Medulla oblongata (tissue), 1 donor: ENCODE measurements around the gene OSBPL1A.

ENCODE experiments used
- DNase-seq: peaks from one replicate; pipeline ENCODE4 v3.0.0-alpha.2; 2015; ENCODE audit errors: extremely low spot score

The OSBPL1A gene

DNA sequence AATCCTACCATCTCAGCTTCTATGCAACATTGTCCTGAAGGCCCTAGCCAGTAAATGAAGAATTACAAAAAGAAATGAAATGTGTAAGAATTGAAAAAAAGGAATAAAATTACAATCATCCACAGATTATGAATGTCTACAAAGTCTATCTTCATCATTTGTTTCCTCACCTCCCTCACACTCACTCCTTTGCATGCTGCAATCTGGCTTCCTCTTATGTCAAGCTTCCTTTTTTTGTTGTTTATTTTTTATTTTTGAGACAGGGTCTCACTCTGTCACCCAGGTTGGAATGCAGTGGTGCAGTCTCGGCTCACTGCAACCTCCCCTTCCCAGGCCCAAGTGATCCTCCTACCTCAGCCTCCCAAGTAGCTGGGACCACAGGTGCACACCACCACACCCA is 129.7 kb downstream of the OSBPL1A start:
- DNase-seq: no peak

DNA sequence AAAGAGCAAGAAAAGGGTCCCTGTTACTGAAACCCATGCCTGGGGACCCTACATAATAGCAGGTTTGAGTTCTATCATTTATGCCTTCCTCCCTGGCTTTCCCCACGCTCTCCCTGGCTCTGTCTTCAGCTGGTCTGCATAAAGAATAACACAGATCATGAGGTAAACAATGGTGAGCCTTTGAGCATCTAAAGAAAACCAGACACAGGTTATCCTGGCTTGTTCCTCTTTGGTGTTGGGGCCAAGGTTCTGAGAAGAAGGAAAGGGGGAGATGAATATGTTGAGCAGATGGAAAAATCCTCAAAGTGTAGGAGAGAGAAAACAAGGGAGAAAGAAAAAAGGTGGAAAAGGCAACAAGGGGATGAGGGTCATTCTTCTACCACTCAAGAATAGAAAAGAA is 131.5 kb downstream of the OSBPL1A start:
- no peak for DNase-seq

DNA sequence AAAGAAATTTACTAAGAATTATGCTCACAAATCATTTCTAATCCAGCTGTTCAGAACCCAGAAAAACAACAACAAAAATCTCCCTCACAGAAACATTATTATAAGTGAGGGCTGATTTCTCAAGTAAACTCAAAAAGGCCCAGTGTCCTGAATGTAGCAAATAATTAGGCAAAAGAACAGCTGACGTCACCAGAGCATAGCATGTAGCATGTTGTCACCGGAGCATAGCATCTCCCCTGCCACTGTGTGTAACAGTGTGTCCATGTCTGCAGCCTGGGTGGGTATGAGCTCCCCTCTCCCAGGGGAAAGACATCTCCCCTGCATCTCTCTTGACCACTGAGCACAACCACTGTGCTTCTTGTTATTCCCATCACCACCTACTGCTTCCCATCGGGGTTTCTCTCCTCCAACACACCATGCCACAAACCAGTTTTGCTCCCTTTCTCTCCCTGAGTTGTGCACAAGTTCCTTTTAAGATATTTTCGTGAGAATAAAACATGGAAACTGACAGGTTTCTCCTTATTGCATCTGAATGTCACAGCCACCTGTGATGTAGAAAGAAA is 132.0 kb downstream of the OSBPL1A start:
- no peak for DNase-seq

DNA sequence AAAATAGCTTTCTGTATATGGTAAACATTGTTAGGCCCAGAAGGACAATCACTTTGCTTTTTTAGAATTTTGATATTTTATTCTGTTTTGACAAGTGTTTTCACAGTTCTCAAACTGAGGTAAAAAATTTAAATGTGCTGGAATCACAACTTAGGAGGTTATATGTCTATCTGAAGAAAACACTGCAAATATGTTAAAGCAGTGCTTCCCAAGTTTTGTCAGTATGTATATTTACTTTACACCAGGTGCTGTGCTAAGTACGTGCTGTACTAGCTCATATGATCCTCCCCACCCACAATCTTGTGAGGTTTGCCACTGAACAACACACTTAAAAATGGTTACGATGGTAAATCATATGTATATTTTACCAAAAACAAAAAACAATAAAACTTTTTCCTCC is 134.6 kb downstream of the OSBPL1A start:
- DNase-seq: no peak

DNA sequence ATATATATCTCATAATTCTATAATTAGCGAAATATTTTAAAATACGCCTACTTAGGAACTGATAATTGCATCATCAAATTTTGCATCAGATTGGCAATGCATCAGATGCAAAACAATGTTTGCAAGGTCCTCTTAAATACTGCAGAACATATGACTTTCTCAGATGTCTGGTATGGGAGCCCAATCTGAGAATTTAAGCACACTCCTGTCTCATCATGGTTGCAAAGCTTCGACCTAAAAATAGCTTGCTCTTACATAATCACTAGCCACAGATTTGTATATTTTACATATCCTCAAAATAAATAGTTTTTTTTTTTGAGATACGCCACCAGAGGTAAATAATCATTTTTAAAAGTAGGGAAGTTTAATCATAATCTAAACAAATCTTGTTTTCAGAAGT is 135.5 kb downstream of the OSBPL1A start:
- DNase-seq: no peak

DNA sequence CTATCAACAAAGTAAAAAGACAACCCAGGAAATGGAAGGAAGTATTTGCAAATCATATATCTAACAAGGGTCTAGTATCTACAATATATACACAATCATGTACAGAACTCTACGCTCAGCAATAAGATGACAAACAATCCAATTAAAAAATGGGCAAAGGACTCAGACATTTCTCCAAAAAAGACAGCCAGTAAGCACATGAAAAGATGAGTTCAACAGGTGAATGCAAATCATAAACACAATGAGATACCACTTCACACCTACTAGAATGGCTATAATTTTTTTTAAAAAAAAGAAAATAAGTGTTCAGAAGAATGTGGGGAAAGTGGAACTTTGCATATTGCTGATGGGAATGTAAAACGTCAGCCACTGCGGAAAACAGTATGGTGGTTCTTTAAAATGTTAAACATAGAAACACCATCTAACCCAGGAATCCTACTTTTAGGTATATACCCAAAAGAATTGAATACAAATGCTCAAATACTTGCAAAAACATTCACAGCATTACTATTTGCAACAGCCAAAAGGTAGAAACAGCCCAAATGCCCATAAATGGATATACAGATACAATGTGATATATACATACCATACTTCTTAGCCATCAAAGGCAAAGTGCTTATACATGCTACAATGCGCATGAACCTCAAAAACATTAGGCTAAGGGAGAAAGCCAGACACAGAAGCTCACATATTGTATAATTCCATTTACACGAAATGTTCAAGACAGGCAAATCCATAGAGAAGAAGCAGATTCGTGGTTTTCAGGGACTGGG is 137.6 kb downstream of the OSBPL1A start:
- DNase-seq: no peak

DNA sequence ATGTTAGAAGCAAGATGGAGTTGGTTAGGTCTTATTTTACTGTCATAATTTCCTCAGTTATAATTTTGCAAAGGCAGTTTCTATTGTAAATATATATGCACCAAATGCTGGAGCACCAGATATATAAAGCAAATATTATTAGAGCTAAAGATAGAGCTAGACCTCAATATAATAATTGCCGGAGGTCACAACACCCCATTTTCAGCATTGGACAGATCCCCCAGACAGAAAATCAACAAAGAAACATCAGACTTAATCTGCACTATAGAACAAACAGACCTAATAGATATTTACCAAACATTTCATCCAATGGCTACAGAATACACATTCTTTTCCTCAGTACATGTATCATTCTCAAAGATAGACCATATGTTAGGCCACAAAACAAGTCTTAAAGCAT is 143.6 kb downstream of the OSBPL1A start:
- DNase-seq: no peak

DNA sequence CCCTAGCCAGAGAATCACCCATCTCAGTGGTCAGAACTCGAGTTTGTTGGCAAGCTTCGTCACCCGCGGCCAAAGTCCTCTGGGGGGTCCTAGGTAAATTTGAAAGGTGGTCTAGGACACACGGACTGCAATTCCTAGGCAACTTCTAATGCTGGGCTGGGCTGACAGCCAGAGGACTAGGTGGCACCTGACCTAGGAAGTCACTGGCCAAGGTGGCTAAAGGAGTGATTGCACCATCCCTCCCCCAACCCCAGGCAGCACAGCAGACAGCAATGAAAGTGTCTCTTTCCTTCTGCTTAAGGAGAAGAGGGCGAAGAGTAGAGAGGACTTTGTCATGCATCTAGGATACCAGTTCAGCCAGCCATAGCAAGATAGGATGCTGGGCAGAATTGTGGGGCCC is 147.9 kb downstream of the OSBPL1A start:
- no peak for DNase-seq

DNA sequence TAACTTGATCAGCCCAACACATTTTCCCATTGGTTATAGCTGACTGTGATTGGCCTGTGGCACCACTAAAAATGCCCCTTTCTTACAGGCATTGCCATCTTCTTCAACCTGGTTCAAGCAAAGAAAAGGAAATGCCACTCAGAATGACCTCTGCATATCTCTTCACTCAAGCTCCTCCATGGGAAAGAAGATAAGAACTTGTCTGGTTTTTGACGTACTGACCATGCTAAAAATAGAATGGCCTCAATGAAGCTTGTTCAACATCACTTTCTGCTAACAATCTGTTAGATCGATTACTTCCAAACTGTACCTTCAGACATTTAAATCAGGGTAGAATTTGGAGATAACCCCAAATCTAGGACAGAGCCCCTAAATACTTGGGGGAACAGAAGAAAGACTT is 149.3 kb downstream of the OSBPL1A start:
- DNase-seq: no peak

DNA sequence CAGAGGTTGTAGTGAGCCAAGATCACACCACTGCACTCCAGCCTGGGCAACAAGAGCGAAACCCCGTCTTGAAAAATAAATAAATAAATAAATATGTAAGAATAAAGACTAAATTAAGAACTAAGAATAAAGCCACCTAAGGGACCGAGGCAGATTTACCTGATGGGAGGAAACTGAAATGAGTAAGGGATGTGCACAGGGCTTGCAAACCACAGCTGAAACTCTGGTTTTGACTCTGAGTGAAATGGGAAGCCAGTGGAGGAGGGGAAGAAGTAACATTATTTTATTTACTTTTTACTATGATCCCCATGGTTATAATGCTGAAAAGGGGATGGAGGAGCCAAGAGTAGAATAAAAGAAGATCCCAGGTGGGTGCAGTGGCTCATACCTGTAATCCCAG is 151.5 kb downstream of the OSBPL1A start:
- DNase-seq: no peak

DNA sequence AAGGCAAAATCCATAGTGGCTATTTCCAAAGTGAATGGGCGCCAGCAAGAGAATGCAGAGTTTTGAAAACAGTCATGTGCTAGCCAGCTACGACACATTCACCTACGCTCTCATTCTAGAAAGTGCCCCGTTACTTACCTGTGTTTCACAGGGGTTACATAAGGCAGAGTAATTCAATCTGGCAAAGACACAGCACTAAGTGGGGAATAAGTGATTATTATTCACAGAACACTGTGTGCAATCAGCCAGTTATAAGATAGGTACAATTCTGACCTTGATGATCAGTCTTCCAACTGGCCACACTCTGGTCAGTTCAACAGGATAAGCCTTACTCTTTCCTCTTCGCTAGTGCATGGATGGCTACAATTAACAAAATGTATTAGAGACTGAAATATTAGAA is 152.9 kb downstream of the OSBPL1A start:
- DNase-seq: no peak

DNA sequence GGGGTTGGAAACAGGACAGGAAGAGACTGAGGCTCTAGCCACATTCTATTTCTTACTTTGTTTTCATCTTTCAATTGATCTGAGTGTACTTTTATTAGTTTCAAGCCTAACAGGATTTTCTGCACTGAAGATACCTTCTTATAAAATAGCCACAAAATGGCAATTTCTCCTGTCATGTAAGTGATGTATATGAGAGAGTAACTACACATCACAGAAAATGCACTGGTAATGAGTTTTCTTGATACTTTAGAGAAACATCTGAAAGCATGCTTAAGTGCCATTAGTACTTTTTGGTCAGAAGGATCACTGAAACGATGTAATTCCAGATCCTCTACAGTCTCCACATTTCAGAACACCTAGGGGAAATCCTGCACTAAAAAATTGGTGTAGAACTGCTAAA is 153.9 kb downstream of the OSBPL1A start:
- no peak for DNase-seq

DNA sequence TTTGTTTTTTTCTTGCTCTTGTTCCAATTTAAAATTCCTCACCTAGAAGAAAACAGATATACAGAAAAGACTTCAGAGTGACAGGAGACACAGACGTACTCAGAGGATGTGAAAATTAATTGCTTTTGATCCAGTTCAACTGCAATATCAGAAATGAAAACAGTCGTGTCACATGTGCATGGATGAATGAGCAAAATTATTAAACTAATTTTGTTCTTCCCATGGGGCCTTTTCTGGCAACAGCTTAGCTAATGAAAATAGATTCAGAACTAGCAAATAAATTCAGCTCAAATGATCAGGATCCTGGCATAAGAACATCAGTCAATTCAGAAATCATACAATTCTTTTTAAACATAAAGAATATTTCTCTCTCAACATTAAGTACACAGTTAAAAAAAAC is 158.3 kb downstream of the OSBPL1A start:
- no peak for DNase-seq

DNA sequence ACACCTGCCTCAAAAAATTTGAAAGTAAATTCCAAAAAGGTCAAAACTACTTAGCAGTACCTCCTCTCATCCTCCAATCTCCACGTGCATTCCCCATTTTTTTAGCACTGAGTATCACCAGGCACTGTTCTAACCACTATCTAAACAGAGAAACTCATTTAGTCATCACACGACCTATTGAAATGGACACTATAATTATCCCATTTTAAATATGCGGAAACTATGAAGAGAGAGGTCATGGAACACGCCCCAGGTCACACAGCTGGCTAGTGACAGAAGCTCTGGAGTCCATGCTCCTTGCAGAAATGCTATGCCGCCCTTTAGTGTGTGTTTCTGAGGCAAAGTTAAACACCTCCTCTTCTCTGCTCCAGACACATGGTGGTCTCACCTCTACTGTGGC is 159.2 kb downstream of the OSBPL1A start:
- no peak for DNase-seq

DNA sequence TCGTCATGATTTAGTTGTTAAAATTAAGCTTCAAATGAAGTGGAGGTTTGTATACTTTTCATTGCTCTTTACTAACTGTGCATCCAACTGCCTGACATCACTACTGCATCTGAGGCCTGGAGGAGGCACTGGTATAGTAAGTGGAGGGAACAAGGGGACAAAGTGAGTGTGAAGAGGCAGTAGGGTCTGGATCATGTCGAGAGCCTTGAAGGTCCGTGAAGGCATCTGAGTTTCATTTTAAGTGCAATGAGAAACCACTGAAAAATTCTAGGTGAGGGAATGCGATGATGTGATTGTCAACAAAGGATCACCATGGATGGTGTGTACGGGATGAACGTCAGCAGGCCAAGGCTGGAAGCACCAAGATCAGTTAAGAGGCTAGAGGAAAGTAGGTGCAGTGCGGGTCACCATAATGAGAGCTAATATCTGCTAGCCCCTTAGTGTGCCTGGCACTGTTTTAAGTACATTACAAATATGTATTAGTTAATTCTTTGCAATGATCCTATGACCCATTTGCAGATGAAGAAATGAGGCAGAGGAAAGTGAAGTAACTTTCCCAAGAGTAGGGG is 162.7 kb downstream of the OSBPL1A start:
- DNase-seq: no peak

DNA sequence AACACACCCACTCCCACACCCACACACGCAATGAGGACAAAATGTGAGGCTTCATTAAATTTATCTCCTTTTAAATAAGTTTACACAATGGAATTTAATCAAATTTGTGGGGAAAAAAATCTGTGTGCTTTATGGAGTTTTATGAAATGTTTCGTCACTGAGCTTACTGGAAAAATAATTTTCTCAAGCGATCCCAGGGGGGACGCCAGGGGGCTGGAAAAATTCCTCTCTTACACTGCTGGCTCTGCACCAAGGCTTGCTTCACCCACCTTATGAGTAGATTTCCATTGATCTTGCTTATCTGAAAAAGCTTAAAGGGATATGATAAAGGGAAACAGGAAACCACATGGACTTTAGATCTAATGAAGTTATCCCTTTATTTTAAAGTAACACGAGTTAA is 163.3 kb downstream of the OSBPL1A start:
- DNase-seq: no peak

DNA sequence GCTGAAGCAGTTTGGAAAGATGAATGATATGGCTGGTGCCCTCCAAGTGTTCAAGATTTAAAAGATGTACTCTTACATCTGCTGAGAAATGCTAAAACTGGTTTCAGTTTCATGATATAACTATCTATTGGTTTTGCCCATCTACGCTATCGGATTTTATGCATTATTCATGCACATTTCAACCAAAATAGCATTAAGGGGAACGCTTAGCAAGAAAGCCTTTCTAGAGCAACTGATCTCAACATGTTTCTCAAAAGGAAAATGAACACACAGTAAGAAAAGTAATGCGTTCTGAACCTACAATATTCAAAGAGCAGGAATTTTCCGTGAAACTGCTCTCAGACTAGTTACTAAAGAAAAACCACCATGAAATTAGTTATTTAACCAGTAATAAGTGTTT is 164.8 kb downstream of the OSBPL1A start:
- no peak for DNase-seq

DNA sequence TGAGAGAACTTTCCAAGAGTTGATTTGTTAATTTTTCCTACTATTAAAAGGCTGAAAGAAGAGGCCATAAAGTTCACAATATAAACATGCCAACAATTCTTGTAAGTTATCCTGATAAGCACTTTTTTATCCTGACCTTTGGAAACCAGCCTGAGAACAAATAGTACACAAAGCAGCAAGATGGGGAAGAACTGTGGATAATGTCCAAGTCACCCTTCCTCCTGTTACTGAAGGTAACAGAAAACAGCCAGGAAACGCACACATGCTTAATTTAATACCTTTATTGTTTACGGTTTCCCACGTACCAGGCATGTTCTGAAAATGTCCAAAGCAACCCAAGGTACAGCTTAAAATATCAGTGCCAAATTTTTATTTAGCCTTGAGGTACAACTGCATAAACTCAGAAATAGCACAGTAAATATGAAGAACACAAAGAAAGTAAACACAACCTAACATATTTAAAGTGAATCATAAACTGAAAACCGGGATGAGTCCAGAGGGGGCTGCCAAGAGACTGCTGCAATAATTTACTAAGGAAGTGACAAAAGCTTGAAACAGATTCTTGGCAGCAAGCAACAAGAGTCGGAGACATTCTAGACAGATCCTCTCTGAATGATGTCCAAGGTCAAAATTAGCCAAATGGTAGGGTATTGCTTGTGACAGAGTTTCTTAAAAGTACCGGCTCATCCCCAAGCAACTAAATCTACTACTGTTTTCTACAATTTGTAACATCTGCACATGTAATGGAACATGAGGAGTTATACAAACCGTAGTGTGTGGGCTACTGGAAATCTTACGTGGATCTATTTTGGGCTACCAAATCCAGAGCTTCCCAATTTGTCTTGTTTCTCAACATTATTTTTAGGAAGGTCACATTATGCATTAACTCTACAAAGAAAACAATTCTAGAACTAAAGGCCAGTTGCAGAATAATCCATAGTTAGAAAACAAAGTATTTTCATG is 165.6 kb downstream of the OSBPL1A start:
- DNase-seq: no peak

DNA sequence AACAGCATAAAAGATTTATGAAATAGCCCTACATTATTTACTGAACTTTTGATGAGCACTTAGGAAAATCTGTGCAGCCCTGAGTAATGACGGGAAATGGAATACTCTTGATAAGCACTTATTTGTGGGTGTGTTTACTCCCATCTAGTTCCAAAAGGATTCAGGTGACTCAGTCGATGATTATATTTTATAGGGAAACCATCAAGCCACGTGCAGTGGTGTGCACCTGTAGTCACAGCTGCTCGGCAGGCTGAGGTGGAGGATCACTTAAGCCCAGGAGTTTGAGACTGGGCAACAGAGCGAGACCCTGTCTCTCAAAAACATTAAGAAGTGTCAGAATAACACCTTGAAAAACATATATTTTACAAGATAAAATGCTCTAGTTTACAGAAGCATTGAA is 166.9 kb downstream of the OSBPL1A start:
- DNase-seq: no peak

DNA sequence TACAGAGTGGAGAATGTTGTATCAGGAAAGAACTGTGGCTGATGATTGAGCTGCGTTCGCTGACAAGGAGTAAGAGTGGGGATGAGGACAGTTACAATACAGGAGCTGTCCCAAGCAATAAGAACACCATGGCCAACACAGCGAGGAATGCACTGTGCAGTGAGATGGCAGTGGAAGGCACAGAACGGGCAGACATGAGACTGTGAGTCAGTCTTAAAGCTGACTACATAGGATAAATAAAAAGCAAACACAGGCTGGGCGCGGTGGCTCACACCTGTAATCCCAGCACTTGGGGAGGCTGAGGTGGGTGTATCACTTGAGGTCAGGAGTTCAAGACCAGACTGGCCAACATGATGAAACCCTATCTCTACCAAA is 169.0 kb downstream of the OSBPL1A start:
- no peak for DNase-seq

DNA sequence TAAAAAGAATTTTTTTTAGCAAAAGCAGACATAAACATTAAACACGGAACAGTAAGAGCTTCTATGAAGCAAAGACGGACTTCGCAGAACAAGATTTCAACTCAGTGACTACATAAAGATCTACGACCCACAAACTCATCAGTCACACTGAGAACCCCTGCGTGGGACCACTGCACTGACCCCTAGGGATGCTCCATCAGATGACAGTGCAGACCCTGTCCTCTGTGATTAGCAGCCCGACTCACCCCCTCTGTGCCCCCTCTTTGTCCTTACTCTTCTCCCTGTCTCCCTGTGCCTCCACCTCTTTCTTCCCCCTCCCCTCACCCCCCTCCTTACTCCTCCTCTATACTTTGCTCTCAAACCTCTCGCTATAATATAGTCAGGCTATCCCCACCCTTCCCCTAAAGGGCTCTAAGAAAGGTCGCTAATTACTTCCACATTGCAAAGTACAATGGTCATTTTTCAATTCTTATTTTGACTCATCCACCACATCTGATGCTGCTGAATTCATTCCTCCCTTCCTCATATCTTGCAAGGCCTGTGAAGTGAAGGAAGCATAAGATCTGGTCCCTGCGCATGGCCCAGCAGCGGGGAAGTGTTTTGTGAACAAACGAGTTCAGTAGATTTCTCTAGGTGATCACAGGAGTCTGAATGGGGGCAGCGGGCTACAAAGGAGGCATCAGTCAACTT is 169.5 kb downstream of the OSBPL1A start:
- DNase-seq: no peak

DNA sequence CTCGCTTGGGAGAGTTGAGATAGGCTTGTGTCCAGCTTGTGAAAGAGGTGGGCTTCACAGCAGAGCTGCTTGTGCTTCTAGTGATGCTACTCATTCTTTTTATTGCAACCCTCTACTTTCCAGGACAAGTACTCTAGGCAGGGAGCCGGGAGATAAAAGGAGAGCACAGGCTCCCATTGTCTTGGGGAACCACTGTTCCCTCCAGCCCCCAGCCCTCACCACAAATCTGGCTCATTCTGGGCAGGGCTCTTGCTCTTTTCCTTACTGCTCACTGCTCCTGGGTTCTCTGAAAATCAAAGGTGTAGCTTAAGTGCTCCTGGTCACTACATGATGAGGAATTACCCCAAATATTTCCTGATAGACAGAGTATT is 177.3 kb downstream of the OSBPL1A start:
- no peak for DNase-seq
